ENCODE measurements around the gene NT5DC2. TPM values are rescaled to one million over a fixed set of nuclear protein-coding genes. Genes with fewer than 3 reads are reported as not detected.

The NT5DC2 gene
- total RNA-seq, 1 donor from 2014 or later: 104 TPM

DNA sequence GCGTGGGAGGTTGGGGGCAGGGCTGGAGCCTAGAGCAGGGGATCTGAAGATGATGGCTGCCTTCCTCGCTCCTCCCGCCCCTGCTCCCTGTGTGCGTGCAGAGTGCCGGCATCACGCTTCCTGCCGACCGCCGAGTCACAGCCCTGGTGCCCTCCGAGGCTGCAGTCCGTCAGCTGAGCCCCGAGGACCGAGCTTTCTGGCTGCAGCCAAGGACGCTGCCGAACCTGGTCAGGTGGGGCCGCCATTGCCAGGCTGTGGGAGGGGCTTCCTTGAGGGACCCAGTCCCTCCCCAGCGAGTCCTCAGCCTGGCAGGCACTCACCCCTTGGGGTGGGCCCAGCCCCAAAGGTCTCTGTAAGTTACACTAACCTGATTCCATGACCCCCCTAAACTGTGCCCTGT is 20.9 kb downstream of the NT5DC2 start:
- DNase-seq (ENCODE audit: low spot score): no peak

DNA sequence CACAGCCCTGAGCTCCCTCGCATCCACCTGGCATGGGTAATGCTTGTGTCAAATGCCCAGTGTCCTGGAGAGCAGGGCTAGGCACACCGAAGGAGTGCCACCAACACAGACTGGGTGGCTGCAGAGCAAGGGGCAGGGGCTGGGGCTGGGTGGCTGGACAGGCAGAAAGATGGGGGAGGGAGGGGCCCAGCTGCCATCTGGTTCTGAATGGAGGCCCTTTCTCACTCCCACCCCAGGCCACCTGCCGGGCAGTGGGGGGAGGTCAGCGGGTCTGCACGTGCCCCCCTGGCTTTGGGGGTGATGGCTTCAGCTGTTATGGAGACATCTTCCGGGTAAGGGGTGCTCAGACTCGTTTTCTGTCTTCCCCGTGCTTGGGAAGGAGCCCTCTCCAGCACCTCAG is 21.6 kb downstream of the NT5DC2 start:
- no peak for DNase-seq (ENCODE audit: low spot score)

DNA sequence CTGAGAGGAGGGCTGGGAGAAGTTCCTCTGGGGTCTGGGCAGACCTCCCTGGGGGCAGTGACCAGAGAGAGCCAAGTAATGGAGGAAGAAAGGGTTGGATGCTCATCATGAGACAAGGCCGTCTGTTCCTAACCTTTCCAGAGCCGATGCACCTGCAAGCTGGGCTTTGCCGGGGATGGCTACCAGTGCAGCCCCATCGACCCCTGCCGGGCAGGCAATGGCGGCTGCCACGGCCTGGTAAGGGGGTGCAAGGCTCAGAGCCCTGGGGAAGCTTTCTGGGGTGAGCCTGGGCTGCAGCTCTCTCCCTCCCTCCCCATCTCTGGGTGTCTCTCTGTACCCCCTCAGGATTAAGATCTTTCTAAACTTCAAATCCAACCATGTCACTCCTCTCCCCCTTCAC is 22.1 kb downstream of the NT5DC2 start:
- DNase-seq (ENCODE audit: low spot score): no peak

DNA sequence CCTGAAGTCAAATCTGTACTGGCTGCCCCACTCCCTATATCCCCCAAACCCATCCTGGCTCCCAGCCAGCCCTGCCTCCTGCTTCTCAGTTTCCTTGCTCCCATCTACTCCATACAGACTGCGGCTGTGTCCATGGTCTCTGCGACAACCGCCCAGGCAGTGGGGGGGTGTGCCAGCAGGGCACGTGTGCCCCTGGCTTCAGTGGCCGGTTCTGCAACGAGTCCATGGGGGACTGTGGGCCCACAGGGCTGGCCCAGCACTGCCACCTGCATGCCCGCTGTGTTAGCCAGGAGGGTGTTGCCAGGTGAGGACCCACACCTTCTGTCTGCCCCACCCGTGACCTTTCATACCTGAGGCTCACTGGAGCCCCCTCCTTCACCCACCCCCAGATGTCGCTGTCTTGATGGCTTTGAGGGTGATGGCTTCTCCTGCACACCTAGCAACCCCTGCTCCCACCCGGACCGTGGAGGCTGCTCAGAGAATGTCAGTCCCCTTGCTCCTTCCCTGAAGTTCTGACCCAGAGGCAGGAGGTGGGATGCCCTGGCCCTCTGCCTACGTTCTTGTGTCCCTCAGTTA is 23.8 kb downstream of the NT5DC2 start:
- no peak for DNase-seq (ENCODE audit: low spot score)

DNA sequence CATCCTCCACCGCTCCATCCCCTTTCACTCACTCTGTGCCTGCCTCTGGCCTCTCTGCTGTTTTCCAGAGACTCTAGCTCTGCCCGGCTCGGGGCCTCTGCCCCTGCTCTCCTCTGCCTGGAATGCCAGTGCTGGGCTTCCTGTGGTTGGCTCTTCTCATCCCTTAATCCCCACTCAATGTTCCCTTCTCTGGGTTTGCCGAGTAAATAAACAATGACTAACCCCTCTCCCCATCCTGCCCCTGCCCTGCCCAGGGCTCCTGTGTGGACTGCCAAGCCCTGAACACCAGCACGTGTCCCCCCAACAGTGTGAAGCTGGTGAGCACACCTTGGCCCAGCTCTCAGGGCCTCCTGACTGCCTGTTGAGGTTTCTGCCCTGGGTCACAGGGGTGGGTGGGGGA is 26.3 kb downstream of the NT5DC2 start:
- DNase-seq (ENCODE audit: low spot score): peak; percentile 73

DNA sequence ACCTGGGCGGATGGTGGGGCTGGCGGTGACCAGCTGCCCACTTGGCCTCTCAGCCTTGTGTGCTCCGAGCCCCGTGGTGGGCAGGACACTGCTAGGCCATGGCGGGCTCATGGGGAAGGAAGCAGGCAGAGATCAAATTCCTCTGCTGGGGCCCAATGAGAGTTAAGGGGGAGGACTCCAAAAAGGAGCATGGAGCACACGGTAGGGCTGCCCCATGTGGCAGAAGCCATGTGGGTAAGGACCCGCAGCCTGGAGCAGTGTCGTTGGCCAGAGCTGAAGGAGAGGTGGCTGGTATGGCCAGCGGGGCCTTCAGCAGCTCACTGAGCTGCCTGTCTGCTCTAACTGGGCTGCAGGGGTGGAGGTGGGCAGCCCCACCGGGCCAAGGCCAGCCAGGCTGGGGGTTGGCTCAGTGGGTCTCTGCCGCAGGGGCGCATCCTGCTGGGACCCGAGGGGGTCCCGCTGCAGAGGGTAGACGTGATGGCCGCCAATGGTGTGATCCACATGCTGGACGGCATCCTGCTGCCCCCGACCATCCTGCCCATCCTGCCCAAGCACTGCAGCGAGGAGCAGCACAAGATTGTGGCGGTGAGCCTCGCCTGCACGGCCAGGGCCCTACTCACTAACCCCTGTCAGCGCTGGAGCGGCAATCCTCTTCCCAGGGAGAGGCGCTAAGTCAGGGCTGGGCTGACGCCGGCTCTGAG is 27.2 kb downstream of the NT5DC2 start:
- no peak for DNase-seq (ENCODE audit: low spot score)

DNA sequence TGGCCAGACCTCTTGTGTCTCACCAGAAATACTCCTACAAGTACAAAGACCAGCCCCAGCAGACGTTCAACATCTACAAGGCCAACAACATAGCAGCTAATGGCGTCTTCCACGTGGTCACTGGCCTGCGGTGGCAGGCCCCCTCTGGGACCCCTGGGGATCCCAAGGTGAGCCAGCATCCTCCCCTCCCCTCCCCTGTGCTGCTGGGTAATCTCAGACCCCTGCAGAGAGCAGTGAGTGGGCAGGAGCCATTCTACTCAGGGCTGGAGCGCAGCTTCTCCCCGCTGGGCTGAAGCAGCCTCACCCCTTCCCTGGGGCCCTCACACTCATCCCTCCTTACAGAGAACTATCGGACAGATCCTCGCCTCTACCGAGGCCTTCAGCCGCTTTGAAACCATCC is 28.7 kb downstream of the NT5DC2 start:
- DNase-seq (ENCODE audit: low spot score): no peak

DNA sequence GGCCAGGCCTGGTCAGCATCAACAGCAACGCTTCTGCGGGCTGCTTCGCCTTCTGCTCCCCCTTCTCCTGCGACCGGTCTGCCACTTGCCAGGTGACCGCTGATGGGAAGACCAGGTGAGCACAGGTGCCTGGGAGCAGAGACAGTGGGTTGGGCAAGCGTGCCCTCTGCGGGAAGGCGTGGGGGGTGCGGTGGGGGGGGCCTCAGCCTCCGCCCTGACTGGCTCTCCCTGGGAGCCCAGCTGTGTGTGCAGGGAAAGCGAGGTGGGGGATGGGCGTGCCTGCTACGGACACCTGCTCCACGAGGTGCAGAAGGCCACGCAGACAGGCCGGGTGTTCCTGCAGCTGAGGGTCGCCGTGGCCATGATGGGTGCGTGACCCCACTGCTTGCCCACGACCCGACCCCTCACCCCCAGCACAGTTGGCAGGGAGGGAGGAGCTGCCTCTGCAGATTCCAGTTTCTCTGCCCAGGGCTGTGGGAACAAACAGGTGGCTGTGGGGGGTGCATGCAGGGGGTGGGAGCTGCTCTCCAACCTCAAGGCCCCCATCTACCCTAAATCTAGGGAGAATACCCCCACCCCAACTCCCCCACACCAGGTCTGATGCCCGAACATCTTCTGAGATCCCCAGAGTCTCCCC is 29.8 kb downstream of the NT5DC2 start:
- DNase-seq (ENCODE audit: low spot score): no peak

DNA sequence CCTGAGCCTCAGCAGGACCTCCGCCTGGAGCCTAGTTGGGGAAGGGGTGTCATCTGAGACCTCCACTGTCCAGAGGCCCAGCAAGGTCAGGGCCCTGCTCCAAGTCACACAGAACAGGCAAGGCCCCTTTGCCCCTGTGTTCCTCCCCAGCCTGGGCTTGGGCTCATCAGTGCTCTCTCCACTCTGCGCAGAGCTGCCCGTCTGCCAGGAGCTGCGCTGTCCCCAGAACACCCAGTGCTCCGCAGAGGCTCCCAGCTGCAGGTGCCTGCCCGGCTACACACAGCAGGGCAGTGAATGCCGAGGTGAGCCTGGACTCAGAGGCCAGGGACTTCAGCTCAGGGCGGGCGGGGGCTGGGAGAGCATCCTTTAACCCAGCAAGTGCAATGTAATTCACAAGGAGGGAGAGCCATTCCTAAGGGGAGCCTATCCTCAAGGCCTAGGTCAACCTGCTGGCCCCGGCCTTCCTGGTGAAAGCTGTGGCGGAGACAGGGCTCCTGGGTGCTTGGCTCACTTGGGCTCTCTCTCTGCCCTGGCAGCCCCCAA is 30.8 kb downstream of the NT5DC2 start:
- no peak for DNase-seq (ENCODE audit: low spot score)

DNA sequence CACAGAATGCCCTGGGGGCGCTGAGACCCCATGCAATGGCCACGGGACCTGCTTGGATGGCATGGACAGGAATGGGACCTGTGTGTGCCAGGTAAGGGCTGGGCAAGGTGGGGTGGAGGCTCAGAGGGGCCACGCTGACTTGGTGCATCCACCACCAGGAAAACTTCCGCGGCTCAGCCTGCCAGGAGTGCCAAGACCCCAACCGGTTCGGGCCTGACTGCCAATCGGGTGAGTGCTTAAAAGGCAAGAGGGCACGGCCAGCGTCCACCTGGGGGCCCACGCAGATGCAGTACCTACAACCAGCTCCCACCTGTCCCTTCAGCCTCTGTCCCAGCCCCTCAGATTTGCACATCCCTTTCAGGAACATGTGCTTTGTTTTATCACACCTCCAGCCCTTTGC is 31.7 kb downstream of the NT5DC2 start:
- DNase-seq (ENCODE audit: low spot score): no peak

DNA sequence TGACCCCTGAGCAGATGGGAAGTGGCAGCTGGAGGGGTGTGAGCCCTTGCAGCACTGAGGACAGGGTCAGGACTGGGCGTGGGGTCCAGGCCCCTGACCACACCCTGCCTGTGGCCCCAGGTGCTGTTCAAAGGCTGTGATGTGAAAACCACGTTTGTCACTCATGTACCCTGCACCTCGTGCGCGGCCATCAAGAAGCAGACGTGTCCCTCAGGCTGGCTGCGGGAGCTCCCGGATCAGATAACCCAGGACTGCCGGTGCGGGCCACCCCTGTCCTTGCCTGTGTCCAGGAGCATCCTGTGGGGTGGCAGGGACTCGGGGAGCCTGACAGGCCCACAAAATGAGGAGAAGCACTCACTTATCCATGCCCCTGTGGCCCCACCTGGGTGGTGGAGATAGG is 32.6 kb downstream of the NT5DC2 start:
- no peak for DNase-seq (ENCODE audit: low spot score)

DNA sequence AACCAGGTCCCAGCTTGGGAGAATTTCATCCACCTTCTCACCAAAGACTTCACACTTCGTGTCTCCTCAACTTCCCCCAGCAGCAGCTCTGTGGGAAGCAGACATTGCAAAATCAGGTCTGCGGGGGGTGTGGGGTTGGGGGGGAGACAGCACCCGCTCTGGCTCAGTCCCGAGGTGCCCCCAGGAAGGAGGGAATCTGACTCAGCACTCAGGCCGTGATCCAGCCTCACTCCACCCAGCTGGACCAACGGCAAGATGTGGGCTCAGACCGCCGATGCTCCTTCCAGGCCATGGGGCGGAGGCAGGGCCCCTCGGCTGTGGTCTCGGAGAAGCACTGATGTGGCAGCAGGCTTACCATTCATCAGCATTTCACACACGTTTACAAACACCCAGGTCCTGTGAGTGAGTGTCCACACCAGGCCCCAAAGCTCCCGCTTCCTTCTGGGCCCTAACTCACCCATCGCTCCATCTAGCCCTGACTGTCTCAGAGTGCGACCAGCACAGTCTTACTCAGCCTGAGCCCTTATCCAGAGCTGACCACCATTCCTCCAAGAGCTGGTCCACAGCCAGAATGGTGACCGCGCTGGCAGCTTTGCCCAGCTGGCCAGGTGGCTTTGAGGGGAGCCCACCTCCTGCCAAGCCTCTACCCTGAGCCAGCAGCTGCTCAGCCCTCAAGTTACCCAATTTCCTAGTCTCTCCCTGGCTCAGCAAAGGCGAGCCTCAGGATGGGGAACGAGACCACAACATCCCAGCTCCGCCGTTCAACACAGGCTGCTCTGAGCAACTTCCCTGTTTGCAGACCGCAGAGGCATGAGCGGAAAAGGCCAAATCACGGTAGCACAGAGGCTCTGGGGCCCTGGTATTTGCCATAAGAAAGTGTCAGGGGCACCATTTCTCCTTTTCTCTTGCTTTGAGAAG is 35.3 kb downstream of the NT5DC2 start:
- peak; percentile 82 for DNase-seq (ENCODE audit: low spot score)

DNA sequence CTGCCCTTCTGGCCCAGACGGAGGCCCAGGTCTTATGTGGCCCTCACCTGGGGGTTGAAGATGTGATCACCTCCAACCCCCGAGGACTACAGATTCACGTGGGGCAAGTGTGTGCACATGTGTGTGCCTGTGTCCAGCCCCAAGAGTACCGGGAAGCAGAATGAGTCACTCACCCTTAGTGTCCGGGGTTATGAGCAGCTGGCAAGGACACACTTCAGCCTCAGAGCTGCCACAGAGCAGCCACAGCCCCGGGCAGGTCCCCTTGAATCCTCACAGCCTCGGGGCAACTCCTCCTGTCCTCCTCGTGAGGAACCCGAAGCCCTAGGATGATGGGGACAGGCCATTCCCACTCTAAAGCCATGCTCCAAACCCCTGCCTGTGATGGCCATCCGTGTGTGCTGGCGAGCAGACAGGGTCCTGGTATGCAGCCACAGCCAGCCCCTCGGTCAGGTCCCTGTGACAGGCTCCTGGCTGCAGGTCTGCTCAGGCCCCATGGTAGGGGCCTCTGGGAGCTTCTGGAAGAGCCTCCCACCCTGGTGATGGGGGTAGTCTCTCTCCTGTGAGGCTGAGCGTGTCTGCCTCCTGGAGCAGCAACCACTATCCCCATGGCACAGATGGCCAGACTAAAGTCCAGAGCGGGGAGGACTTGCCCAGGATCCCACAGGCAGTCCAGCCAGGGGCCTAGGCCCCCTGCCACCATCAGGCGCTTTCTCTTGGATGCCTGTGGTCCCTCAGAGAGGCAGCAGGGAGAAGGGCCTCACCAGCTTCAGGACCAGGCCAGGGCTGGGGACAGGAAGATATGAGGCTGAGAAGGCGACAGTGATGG is 37.7 kb downstream of the NT5DC2 start:
- DNase-seq (ENCODE audit: low spot score): no peak

DNA sequence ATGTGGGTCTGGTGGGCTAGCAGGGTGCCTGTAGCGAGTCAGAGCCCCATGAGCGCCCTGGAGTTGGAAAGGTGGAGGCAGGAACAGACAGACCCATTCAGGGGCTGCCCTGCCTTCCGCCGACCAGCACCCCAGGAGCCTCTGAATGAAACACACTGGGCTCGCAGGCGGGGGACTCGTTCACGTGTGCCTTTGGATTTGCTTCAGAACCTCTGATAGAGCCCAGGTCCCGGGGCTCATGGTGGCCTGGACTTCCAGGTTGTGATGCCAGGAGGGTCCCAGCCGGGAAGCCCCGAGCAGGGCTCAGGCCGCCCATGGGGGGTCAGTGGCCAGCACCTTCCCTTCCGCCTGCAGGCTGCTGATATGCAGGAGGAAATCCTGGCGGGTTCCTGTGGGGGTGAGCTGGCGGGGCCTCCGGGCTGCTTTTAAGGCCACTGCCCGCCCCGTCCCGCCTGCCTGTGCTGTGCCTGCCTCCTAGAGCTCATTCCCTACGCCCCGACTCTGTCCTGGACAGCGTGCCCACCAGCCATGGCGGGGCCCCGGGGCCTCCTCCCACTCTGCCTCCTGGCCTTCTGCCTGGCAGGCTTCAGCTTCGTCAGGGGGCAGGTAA is 38.7 kb downstream of the NT5DC2 start, which contains the start of gene STAB1:
Gene STAB1 (plus strand): TSS at position 453 of the 610 bp plus-strand sequence. CDS start 76 bp downstream, at position 529.
- DNase-seq (ENCODE audit: low spot score): peak; percentile 54

DNA sequence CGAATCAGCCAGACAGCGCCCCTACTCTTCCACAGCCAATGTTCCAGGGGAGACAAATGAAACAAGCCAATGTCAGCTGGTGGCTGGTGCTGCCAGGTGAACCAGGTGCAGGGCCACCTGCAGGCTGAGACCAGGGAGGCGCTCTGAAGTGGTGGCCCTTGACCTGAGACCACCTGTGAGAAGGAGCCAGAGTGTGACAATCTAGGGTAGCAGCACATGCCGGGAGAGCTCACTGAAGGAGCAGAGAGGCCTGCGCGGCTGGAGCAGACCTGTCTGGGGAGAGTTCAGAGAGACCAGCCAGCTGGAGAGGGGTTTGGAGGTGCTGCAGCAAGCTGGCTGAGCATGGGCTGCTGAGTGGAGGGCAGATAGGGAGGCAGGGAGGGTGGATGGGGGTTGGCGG is 39.2 kb downstream of the NT5DC2 start:
- no peak for DNase-seq (ENCODE audit: low spot score)

DNA sequence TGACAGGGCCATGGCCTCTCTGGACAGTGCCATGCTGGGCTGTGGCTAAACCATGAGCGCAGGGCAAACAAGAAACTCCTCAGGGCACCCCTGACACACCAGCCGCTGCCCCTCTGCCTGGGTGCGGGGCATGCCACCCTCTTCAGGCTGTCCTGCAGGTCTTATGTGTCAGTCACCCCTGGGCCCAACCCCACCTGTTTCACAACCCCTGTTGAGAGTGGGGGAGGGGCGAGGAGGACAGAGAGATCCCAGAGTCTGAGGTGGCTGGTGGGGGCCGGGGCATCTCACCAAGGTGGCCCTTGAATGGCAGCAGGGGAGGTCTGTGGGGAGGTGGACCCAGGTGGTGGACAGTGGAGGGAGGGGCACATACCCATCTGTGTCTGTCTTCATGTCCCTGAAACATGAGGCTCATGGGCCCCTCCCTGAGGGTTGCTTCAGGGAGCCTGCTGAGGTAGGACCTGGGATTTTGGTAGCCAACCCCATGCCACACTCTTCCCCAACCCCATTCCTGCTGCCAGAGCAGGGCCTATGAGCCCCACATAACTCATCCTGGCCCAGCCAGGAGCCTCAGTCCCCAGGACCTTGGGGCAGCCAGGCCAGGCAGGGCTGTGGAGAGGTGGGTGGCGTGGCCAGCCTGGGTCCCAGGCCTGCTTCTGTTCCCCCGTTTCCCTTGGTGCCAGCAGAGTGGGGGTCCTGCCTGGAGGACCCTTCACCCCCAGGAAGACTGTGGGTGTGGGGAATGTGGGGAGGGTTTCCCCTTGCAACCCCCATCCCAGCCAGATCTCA is 40.2 kb downstream of the NT5DC2 start:
- DNase-seq (ENCODE audit: low spot score): no peak

DNA sequence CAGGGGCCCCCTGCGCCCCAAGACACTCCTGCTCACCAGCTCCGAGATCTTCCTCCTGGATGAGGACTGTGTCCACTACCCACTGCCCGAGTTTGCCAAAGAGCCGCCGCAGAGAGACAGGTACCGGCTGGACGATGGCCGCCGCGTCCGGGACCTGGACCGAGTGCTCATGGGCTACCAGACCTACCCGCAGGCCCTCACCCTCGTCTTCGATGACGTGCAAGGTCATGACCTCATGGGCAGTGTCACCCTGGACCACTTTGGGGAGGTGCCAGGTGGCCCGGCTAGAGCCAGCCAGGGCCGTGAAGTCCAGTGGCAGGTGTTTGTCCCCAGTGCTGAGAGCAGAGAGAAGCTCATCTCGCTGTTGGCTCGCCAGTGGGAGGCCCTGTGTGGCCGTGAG is 41.6 kb downstream of the NT5DC2 start:
- no peak for DNase-seq (ENCODE audit: low spot score)

DNA sequence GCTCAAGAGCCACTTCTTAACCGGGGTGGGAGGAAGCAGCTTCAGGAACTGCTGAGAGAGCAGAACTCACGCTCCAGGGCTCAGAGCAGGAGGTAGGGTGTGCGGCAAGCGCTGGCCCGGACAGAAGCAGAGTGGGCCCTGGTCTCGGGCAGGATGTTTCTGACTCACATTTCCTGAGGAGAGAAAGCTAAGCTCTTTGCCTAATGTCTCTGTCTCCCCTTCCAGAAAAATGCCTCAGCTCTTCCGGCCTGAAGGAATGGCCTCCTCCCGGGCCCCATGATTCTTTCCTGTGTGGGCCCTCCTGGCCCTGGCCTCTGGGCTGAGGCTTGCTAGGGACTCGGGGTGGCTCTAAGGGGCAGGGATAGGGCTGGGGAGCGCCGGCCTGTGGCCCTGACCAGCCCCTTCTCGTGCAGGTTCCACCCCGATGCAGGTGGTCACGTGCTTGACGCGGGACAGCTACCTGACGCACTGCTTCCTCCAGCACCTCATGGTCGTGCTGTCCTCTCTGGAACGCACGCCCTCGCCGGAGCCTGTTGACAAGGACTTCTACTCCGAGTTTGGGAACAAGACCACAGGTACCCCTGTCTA is 42.6 kb downstream of the NT5DC2 start:
- DNase-seq (ENCODE audit: low spot score): peak; percentile 33

Data from umbilical cord (tissue), 2 donors.